DMS 273 treated with DMSO at 0.1 percent for 48 hours (cell line): Measurements from ENCODE around the gene PODXL.

Experiments
- DNase-seq: peaks from one replicate; lab custom pipeline; 2025; lab: John Stamatoyannopoulos, UW

Gene PODXL

DNA sequence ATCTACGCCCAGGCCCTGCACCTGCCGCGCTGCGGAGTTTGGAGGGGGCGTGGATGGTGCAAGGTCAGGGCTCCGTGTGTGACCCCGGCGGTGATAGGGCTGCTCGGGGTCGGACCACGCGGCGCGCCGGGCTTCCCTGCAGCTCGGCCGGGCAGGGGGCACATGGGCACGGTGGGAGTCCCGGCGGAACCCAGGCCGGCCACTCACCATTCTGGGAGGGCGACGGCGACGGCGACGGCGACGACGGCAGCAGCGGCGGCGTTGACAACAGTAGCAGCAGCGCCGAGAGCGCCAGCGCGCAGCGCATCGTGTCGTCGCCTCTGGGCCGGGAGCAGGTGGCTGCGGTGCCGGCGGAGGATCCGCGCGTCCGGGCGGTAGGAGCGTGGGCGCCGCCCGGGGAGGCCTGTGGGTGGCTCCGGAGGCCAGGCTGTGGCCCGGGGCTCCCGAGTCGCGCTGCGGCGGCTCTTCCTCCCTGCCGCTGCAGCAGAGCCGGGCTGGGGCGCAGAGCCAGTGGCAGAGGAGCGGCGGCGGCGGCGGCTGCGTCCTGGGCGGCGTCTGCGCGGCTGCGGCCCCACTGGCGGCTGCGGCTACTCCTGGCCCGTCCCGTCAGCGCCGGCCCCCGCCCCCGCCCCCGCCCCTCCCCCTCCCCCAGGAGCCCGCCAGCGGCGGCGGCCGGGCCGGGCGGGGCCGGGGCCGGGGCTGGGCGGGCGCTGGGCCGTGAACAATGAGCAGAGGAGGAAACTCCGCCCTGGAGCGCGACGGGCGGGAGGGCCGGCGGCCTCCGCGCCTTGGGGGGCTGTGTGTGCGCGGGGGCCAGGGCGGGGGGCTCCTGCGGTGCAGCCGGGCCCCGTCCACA lies at the start of gene PODXL:
Gene PODXL (minus strand): TSS at position 576 of the 856 bp plus-strand sequence. CDS start 269 bp downstream, at position 307.
- DNase-seq: no peak

DNA sequence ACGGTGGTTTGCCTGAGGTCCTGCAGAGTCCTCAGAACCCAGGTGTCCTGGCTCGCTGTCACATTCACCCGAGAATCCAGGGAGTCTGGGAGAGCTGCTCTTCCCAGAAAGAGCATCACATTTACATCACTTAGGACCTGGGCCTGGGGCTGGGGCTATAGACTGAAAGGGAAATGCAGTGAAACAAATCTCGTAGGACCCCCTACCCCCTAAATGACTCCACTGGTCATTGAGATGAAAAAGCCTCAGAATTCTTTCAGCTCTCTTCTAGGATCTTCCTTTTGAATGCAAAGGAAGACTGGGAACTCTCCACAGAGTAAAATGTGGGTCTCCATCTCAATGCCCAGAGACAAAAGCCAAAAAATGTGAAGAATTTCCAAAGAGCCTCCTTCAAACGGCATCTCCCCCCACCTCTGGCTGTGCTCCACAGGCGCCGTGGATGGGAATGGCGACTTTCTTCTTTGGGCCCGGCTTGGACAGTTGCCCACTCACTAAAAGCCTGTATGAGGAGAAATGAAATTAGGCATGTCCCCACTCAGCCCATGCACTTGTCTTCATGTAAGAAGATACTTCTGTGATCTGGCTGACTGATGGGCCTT lies 49.0 kb upstream of the PODXL start:
- DNase-seq: no peak

GRCh38 chr7:131604841-131605279 lies 48.4 kb upstream of the PODXL start:
- no peak for DNase-seq

GRCh38 chr7:131603932-131604331 lies 47.5 kb upstream of the PODXL start:
- DNase-seq: no peak

- DNase-seq: no peak
These were observed 46.6 kb upstream of the PODXL start for GRCh38 chr7:131602994-131603372.

- no peak for DNase-seq
These were observed 46.0 kb upstream of the PODXL start for GRCh38 chr7:131602304-131602993.

DNA sequence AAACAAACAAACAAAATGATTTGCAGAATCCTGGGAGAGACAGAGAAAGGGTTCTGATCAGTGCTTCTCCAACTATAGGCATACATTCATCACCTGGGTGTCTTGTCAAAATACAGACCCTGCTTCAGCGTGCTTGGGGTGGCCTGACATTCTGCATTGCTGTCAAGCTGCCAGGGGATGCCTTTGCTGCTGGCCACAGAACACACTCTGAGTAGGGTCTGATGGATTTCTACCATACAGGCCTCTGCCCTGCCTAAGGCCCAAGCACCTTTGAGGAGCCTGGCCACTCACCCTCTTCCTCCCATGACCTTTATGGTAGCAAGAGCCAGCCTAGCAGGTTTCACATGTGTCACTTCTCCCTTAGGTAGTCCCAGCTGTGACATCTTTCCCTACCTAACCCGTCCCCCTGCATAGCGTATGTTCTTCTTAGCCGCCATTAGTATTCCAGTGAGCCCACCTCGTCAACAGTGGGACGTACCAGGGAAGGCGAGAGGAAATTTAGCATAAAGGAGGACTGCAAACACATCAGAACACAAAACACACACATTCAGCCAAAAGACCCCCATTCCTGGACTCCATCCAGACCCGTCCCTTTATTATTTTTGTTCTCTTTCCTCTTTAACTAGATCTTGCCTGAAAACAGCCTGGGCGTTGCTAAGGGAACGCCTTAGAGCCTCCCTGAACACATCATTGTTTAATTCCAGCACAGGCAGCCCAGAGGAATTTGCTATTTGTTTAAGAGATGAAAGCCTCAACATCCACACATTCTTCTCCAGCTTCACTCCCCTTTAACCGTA lies 43.9 kb upstream of the PODXL start:
- no peak for DNase-seq

GRCh38 chr7:131596785-131597184 lies 40.4 kb upstream of the PODXL start:
- no peak for DNase-seq

GRCh38 chr7:131595699-131596098 lies 39.3 kb upstream of the PODXL start:
- DNase-seq: no peak

DNA sequence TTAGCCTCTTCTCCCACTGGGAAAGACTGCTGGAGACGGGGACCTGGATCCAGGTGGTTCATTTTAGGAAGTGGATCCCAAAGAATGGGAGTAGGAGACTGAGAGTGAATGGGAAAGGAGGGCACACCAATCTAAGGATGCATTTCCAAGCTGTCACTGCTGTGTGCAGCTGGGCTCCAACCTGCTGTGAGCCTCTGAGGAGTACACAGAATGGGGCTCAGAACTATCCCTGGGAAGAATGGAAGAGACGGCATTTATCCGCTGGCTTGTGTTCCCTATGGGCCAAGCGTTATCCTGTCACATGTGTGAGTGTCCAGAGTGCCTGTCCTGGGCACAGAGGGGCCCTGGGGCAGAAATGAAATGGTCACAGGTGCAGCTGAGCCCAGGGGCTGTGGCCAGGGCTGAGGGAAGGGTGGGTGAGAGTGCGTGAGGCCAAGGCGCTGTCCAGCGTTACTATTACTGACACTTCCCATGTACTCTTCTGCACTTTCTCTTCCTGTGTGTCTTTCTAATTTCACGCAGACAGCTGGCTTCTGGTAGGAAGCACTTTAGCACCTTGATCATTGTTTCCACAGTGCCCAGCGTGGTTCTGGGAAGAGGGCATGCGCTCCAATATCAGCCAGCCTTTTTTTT lies 35.4 kb upstream of the PODXL start:
- DNase-seq: no peak

- no peak for DNase-seq
These were observed 31.0 kb upstream of the PODXL start for GRCh38 chr7:131587315-131587923.

- no peak for DNase-seq
These were observed 30.3 kb upstream of the PODXL start for GRCh38 chr7:131586759-131587158.

GRCh38 chr7:131586259-131586658 lies 29.8 kb upstream of the PODXL start:
- DNase-seq: no peak

DNA sequence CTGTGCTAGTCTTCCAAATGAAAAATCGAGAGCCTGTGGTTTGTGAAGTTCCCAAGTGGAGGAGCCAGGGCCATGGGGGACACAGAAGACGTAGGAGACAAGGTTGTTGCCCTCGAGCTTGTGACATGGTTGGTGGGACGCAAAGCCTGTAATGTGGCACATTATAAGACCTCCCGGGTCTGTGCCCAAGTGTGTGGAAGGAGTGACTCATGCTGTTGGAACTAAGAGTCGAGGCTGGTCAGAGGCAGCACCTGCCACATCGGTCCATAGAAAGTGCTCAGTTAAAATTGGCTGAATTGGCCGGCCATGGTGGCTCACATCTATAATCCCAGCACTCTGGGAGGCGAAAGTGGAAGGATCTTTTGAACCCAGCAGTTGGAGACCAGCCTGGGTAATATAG lies 27.0 kb upstream of the PODXL start:
- DNase-seq: no peak

DNA sequence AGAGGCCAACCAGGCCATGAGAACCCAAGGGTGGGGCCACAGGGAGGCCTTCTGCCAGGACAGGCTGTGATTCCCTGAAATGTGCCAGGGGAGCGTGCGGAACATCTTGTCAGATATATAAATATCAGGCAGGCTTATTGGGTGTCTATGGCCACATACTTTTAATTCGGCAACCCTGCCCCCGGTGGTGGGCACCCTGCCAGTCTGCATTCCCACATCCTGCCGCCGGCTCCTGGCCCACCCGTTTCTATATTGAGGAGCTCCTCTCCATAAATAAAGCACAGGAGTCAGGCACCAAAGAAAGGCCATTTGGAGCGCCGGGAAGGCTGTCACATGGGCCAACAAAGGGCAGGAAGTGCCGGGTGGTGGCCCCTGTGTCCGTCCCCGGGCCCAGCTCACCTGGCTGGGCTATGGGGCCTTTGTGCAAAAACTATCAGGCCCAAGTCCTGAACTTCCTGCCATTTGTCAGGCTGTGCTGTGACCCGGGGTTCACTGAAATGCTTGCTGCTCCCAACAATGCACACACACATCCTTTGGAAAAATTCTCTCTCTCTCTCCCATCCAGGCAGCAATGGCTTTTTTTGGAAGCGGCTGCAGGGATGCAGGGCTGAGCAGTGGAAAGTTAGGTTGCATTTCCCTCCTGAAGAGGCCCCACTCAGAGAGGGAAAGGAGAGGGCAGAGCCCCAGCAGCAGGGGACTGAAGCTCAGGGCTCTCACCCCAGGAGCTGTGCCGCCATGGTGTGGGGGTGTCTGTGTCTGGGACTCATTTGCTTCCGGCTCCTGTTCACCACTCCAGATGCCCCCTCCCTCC lies 25.0 kb upstream of the PODXL start:
- DNase-seq: no peak

DNA sequence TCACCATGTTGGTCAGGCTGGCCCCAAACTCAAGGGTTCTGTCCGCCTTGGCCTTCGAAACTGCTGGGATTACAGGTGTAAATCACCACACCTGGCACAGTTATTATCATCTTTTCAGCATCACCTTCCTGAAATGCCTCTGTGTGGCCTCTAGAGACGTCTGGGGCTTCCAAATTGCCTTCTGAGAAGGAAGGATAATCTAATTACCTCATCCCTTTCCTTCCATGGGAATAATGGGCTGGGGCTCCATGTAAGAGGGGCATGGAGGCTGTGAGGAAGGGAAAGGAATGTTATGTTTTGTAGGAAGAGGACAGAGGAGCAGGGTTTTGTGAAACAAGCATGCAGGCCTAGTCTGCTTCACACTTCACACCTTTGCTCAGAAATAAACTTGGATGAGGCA lies 22.2 kb upstream of the PODXL start:
- DNase-seq: no peak

DNA sequence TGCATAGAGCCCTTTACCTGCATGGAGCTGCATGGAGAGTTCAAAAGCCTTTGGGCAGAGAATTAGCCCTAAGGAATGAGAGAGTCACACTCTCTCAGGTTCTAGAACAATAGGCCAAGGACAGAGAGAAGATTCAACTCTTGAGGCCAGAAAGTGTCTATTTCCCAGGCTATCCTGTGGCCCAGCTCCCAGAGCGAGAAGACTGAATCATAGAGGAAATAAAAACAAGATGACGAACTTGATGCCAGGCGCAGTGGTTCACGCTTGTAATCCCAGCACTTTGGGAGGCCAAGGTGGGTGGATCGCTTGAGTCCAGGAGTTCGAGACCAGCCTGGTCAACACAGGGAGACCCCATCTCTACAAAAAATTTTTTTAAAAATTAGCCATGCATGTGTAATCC lies 18.3 kb upstream of the PODXL start:
- DNase-seq: no peak

- no peak for DNase-seq
These were observed 14.0 kb upstream of the PODXL start for GRCh38 chr7:131570401-131570800.

GRCh38 chr7:131568970-131569369 lies 12.5 kb upstream of the PODXL start:
- no peak for DNase-seq

DNA sequence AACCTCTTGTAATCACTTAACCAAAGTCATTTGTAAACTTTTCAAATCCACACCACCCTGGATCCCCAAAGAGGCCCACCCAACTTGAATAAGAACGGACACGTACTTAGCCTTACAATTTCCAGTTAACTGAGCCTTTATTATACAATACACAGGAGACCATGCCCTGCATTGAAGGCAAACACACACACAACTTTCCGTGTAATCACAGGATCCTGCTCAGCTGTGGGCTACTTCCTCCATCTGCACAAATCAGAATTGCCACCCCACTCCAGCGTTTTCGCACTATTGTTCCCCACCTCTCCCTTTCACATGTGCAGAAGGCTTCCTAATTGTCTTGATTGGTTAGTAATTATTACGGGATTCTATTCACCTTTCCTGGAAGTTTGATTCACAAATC lies 12.1 kb upstream of the PODXL start:
- no peak for DNase-seq
